Kidney (tissue), 22 donors: ENCODE data around the gene MALSU1. TPM values are rescaled to one million over a fixed set of nuclear protein-coding genes. Genes with fewer than 3 reads are reported as not detected.

Experiments
- DNase-seq, 5 donors: peaks; one replicate each; pipeline ENCODE4 v3.0.0-alpha.2; 2013 to 2020
- FAIRE-seq: peaks from 2 replicates; lab custom pipeline; 2012; peaks lifted over from hg19 to GRCh38; lab: Jason Lieb, UNC
- H3K27ac ChIP-seq, 2 donors: one replicate each; pipeline ENCODE4 v1.7.0; 2013; ENCODE audit warnings: low read depth in 2 of 2, low read length in 2 of 2, inconsistent platforms in 1 of 2
- H3K27me3 ChIP-seq: one replicate; pipeline ENCODE4 v1.7.1; 2013; ENCODE audit warnings: low read length, inconsistent platforms; ENCODE audit not compliant: control insufficient read depth, insufficient read depth
- H3K36me3 ChIP-seq, 3 donors: one replicate each; pipeline versions ENCODE4 v1.7.0 to v1.7.1; 2013; ENCODE audit warnings: low read length in 3 of 3, control low read depth in 1 of 3, inconsistent platforms in 1 of 3; ENCODE audit not compliant: insufficient read depth in 3 of 3, control insufficient read depth in 2 of 3
- H3K4me1 ChIP-seq, 3 donors: one replicate each; pipeline versions ENCODE4 v1.7.0 to v1.7.1; 2013; ENCODE audit warnings: low read length in 3 of 3, inconsistent platforms in 1 of 3, low read depth in 1 of 3; ENCODE audit not compliant: control insufficient read depth in 2 of 3, insufficient read depth in 2 of 3
- H3K4me3 ChIP-seq, 3 donors: one replicate each; pipeline versions ENCODE4 v1.7.0 to v1.8.1; 2013; ENCODE audit warnings: low read length in 3 of 3, control low read depth in 1 of 3, inconsistent platforms in 1 of 3
- H3K9ac ChIP-seq, 3 donors: one replicate each; pipeline versions ENCODE4 v1.7.0 to v1.7.1; 2013; ENCODE audit warnings: low read length in 3 of 3, control low read depth in 1 of 3, inconsistent platforms in 1 of 3
- H3K9me3 ChIP-seq, 3 donors: one replicate each; pipeline versions ENCODE4 v1.7.0 to v1.7.1; 2013; ENCODE audit warnings: low read length in 3 of 3, control low read depth in 1 of 3, inconsistent platforms in 1 of 3; ENCODE audit not compliant: control insufficient read depth in 2 of 3, insufficient read depth in 1 of 3
- CTCF ChIP-seq: IDR thresholded peaks from 3 replicates; pipeline ENCODE4 v1.5.1; 2012; ENCODE audit warnings: mild to moderate bottlenecking, moderate library complexity, borderline replicate concordance; ENCODE audit not compliant: insufficient read depth; ENCODE audit errors: extremely low read depth
- intact Hi-C: fragments of 100-400 bp; cut with DNase I; formaldehyde crosslinking; loops from one replicate; pipeline ENCODE4 v1.11.1; 2022
- long read RNA-seq, 10 donors: library from polyadenylated mRNA in 1 of 10; unstranded in 1 of 10; transcript quantifications; one replicate each; pipeline ENCODE4 v2.0.0 and lab custom pipeline, GENCODE V29; 2021 to 2026
- polyA plus RNA-seq: library from polyadenylated mRNA; stranded (reverse); fragments of 350-450 nt; fragmentation: Illumina TruSeq; extraction: RNeasy Lipid Tissue Mini Kit (QIAGEN cat#74804); gene quantifications from one replicate; pipeline ENCODE4 v1.2.3, GENCODE V29; 2014; ENCODE audit warnings: low read depth, low replicate concordance; ENCODE audit not compliant: insufficient read depth
- total RNA-seq: library from RNA; stranded (reverse); fragmentation: NEBNext Ultra II Directional; extraction: Animal tissue kit (Norgen Biotek cat#: 25700); gene quantifications from one replicate; pipeline ENCODE4 v1.2.1, GENCODE V29; 2021
- donor health status: control.
- donor health status: control.
- donor health status: control.
- donor health status: control.
- donor health status: control.
- donor health status: DM: yes; HTN: yes; CAD: no.
- donor health status: Normal renal cell carcinoma (clear cell type).

MALSU1 gene
- 40.3 TPM for total RNA-seq
- 94.9 TPM for polyA plus RNA-seq
- long read RNA-seq, donor 1, transcript MALSU1-202 (4 exons, 3,044 nt): major isoform, 12 of 20 reads
- long read RNA-seq, donor 1, partial matches to known transcripts: 7 of 20 reads
- long read RNA-seq, donor 1, other reads (novel, unspliced or antisense): 0 of 20 reads
- long read RNA-seq, donor 2, transcript MALSU1-202 (4 exons, 3,044 nt): major isoform, 22 of 33 reads
- long read RNA-seq, donor 2, partial matches to known transcripts: 11 of 33 reads
- long read RNA-seq, donor 2, other reads (novel, unspliced or antisense): 0 of 33 reads
- long read RNA-seq, donor 3, transcript MALSU1-202 (4 exons, 3,044 nt): major isoform, 24 of 26 reads
- long read RNA-seq, donor 3, partial matches to known transcripts: 0 of 26 reads
- long read RNA-seq, donor 3, other reads (novel, unspliced or antisense): 0 of 26 reads
- long read RNA-seq, donor 4, transcript MALSU1-202 (4 exons, 3,044 nt): major isoform, 13 of 14 reads
- long read RNA-seq, donor 4, partial matches to known transcripts: 0 of 14 reads
- long read RNA-seq, donor 4, other reads (novel, unspliced or antisense): 0 of 14 reads
- long read RNA-seq, donor 5, partial matches to known transcripts: 0 of 4 reads
- long read RNA-seq, donor 5, other reads (novel, unspliced or antisense): 0 of 4 reads
- long read RNA-seq, donor 6, transcript MALSU1-202 (4 exons, 3,044 nt): major isoform, 38 of 152 reads
- long read RNA-seq, donor 6, partial matches to known transcripts: 67 of 152 reads
- long read RNA-seq, donor 6, other reads (novel, unspliced or antisense): 46 of 152 reads
- long read RNA-seq, donor 7, transcript MALSU1-202 (4 exons, 3,044 nt): major isoform, 9 of 10 reads
- long read RNA-seq, donor 7, partial matches to known transcripts: 0 of 10 reads
- long read RNA-seq, donor 7, other reads (novel, unspliced or antisense): 1 of 10 reads
- long read RNA-seq, donor 8, transcript MALSU1-202 (4 exons, 3,044 nt): major isoform, 27 of 33 reads
- long read RNA-seq, donor 8, partial matches to known transcripts: 5 of 33 reads
- long read RNA-seq, donor 8, other reads (novel, unspliced or antisense): 0 of 33 reads
- long read RNA-seq, donor 9, transcript MALSU1-202 (4 exons, 3,044 nt): major isoform, 7 of 8 reads
- long read RNA-seq, donor 9, partial matches to known transcripts: 0 of 8 reads
- long read RNA-seq, donor 9, other reads (novel, unspliced or antisense): 0 of 8 reads
- long read RNA-seq, donor 10, transcript MALSU1-202 (4 exons, 3,044 nt): major isoform, 22 of 23 reads
- long read RNA-seq, donor 10, partial matches to known transcripts: 0 of 23 reads
- long read RNA-seq, donor 10, other reads (novel, unspliced or antisense): 0 of 23 reads

- no peaks in the 10 kb centered on the region for H3K27me3 ChIP-seq
- H3K36me3 ChIP-seq: no peaks in the 10 kb centered on the region
- TF ChIP-seq CTCF: no peak
- peaks cover 5 to 13% (median 11%) of the 10 kb centered on the region in 3 donors for H3K4me1 ChIP-seq
- peak within 1 kb of the TSS; percentile 82 to 96 (median 94) for H3K4me3 ChIP-seq
- intact Hi-C loops: no loop called here
- FAIRE-seq: peak; percentile 69
- H3K27ac ChIP-seq: peak within 1 kb of the TSS; percentile 18 to 74
- peak; percentile 97 to 99 (median 98) for DNase-seq
- no peaks in the 10 kb centered on the region for H3K9me3 ChIP-seq
- peak within 1 kb of the TSS; percentile 85 to 91 (median 87) for H3K9ac ChIP-seq
Measured at GRCh38 chr7:23298885-23299769, at the start of gene MALSU1. Gene MALSU1, plus strand, starts transcription at chr7:23299339. Its CDS starts 14 bp downstream, at chr7:23299353.

DNA sequence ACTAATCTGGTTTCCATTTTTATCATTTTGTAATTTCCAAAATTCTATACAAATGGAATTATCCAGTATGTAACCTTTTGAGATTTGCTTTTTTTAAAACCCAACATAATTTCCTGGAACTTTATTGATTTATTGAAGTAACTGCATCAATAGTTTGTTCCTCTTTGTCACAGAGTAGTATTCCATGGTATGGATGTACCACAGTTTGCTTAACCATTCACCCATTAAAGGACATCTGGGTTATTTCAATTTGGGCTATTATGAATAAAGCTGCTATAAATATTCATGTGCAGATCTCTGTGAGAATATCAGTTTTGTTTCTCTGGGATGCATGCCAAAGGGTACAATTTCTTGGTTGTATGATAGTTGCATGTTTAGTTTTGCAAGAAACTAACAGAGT is 49.7 kb upstream of the MALSU1 start:
- peaks cover 0 to 8% (median 0%) of the 10 kb centered on the region in 3 donors for H3K9me3 ChIP-seq
- no peak for TF ChIP-seq CTCF
- no peak overlapping the region for H3K4me3 ChIP-seq
- intact Hi-C loops: no loop called here
- H3K27me3 ChIP-seq: no peaks in the 10 kb centered on the region
- FAIRE-seq (no peak), DNase-seq (no peak)
- H3K27ac ChIP-seq: no peak overlapping the region
- no peaks in the 10 kb centered on the region for H3K36me3 ChIP-seq
- peaks cover 0 to 3% (median 0%) of the 10 kb centered on the region in 3 donors for H3K4me1 ChIP-seq
- H3K9ac ChIP-seq: no peak overlapping the region
